Measurements from ENCODE around the gene SAP25.

DNA sequence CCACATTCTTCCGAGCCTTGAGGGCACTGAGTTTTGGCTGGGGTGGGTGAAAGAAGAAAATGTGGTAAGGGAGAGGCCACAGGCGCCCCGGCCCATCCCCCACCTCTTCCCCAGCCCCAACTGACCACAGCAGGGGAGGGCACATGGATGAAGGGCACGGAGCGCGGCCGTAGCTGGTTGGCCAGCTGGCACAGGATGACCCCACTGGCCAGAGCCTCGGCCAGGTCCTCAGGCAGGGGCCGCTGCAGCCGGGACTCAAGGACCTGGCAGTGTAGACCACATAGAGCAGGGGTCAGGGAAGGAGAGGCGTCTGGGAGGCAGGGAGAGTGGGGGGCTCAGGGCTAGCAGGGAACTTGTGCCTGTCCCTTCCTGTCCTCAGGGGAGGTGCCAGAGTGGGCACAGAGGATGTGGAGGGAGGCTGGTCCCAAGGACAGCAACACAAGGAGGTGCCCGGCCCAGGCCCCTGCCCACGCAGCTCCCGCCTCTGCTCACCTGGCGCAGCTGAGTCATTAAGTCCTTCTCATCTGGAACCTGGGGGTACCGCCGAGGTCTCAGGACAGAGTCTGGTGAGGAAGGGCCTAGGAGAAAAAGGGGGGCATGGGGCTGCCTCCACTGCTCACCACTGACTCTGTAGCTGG lies 2.2 kb upstream of the SAP25 start:
- TF ChIP-seq, protein P1, sequence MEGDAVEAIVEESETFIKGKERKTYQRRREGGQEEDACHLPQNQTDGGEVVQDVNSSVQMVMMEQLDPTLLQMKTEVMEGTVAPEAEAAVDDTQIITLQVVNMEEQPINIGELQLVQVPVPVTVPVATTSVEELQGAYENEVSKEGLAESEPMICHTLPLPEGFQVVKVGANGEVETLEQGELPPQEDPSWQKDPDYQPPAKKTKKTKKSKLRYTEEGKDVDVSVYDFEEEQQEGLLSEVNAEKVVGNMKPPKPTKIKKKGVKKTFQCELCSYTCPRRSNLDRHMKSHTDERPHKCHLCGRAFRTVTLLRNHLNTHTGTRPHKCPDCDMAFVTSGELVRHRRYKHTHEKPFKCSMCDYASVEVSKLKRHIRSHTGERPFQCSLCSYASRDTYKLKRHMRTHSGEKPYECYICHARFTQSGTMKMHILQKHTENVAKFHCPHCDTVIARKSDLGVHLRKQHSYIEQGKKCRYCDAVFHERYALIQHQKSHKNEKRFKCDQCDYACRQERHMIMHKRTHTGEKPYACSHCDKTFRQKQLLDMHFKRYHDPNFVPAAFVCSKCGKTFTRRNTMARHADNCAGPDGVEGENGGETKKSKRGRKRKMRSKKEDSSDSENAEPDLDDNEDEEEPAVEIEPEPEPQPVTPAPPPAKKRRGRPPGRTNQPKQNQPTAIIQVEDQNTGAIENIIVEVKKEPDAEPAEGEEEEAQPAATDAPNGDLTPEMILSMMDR (conservative IDR thresholded peaks at IDR 0.05 in 1 of 2, IDR thresholded peaks at IDR 0.05 in 1 of 2; ENCODE audit: extremely low read depth in 1 of 2, insufficient read depth in 1 of 2, low read depth in 1 of 2, low read length in 2 of 2): no peak
- TF ChIP-seq EZH2 (IDR thresholded peaks at IDR 0.05; ENCODE audit: borderline replicate concordance, low read length): no peak

Measured in mammary epithelial cell (primary cell).